ENCODE data around the gene UCK1.

DNA sequence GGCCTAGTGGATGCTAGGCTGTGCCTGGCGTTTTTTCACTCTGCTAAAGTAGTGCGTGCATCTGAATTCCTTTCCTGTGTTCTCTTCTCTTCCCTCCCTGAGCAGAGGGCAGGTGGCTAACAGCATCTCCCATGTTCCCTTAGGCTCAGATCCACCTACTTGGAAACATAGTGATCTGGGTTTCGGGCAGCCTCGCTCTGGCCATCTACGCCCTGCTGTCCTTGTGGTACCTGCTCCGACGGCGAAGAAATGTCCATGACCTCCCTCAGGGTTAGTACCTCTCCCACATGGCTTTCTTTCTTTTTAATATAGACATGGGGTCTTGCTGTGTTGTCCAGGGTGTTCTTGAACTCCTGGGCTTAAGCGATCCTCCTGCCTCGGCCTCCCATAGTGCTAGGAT, 9.9 kb downstream of the UCK1 start:
- TF ChIP-seq, protein P1, sequence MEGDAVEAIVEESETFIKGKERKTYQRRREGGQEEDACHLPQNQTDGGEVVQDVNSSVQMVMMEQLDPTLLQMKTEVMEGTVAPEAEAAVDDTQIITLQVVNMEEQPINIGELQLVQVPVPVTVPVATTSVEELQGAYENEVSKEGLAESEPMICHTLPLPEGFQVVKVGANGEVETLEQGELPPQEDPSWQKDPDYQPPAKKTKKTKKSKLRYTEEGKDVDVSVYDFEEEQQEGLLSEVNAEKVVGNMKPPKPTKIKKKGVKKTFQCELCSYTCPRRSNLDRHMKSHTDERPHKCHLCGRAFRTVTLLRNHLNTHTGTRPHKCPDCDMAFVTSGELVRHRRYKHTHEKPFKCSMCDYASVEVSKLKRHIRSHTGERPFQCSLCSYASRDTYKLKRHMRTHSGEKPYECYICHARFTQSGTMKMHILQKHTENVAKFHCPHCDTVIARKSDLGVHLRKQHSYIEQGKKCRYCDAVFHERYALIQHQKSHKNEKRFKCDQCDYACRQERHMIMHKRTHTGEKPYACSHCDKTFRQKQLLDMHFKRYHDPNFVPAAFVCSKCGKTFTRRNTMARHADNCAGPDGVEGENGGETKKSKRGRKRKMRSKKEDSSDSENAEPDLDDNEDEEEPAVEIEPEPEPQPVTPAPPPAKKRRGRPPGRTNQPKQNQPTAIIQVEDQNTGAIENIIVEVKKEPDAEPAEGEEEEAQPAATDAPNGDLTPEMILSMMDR (IDR thresholded peaks at IDR 0.05): no peak
- no peak for TF ChIP-seq POLR2A (IDR thresholded peaks at IDR 0.05)
- TF ChIP-seq POLR2AphosphoS5 (IDR thresholded peaks at IDR 0.05): no peak
- no peak for TF ChIP-seq EP300 (IDR thresholded peaks at IDR 0.05)
